NCI-H345 treated with DMSO at 0.1 percent for 48 hours (cell line): ENCODE data around the gene HMGXB4.

Source experiments
- DNase-seq: peaks from one replicate; lab custom pipeline; 2025; ENCODE audit not compliant: unreplicated experiment; lab: John Stamatoyannopoulos, UW

HMGXB4 gene

GRCh38 chr22:35324762-35325161, 67.5 kb downstream of the HMGXB4 start:
- DNase-seq: no peak

GRCh38 chr22:35325209-35325608, 67.9 kb downstream of the HMGXB4 start:
- DNase-seq: no peak

GRCh38 chr22:35326854-35327562, 69.7 kb downstream of the HMGXB4 start:
- DNase-seq: no peak

- DNase-seq: no peak
Measured at GRCh38 chr22:35327690-35328471, 70.6 kb downstream of the HMGXB4 start.

- no peak for DNase-seq
Measured at GRCh38 chr22:35328472-35328885, 71.2 kb downstream of the HMGXB4 start.

- no peak for DNase-seq
Measured at GRCh38 chr22:35329114-35329847, 72.0 kb downstream of the HMGXB4 start.

GRCh38 chr22:35330258-35330861, 73.1 kb downstream of the HMGXB4 start:
- DNase-seq: no peak

- no peak for DNase-seq
Measured at GRCh38 chr22:35332278-35332677, 75.0 kb downstream of the HMGXB4 start.

- DNase-seq: no peak
Measured at GRCh38 chr22:35333220-35333619, 75.9 kb downstream of the HMGXB4 start.

GRCh38 chr22:35334004-35334403, 76.7 kb downstream of the HMGXB4 start:
- DNase-seq: no peak

- no peak for DNase-seq
Measured at GRCh38 chr22:35335468-35335867, 78.2 kb downstream of the HMGXB4 start.

GRCh38 chr22:35335936-35336781, 78.9 kb downstream of the HMGXB4 start:
- DNase-seq: no peak

- DNase-seq: no peak
Measured at GRCh38 chr22:35337932-35338331, 80.6 kb downstream of the HMGXB4 start.

GRCh38 chr22:35341090-35341874, 84.0 kb downstream of the HMGXB4 start:
- DNase-seq: no peak

- no peak for DNase-seq
Measured at GRCh38 chr22:35342390-35342789, 85.1 kb downstream of the HMGXB4 start.

- no peak for DNase-seq
Measured at GRCh38 chr22:35343664-35344550, 86.6 kb downstream of the HMGXB4 start.

GRCh38 chr22:35344956-35345690, 87.8 kb downstream of the HMGXB4 start:
- no peak for DNase-seq
